Peyer's patch (tissue), 4 donors: Measurements from ENCODE around the gene MGMT.

Experiments
- CTCF ChIP-seq, 6 experiments: fragments of 450-650 bp in 4 of 6; fragments of 200-600 bp in 2 of 6; sonication (generic) in 1 of 6; IDR thresholded peaks; one replicate each; pipeline ENCODE4 v1.5.1; 2017 to 2019; ENCODE audit warnings: antibody characterized with exemption in 6 of 6, mild to moderate bottlenecking in 3 of 6, moderate library complexity in 1 of 6
- POLR2A ChIP-seq, 2 donors: fragments of 450-650 bp; IDR thresholded peaks; one replicate each; pipeline ENCODE4 v1.5.1; 2017; ENCODE audit warnings: antibody characterized with exemption in 2 of 2, mild to moderate bottlenecking in 2 of 2, moderate library complexity in 2 of 2

- TF ChIP-seq CTCF (IDR thresholded peaks at IDR 0.05): no peak
- TF ChIP-seq POLR2A (IDR thresholded peaks at IDR 0.05): no peak
These were observed 42.8 kb downstream of the MGMT start for GRCh38 chr10:129509835-129510234.
